ENCODE data around the gene NRDC.
A peak's percentile ranks its signal among the peaks of the same experiment; 100 is the strongest.
"Not testable (repeated sequence)": the region's sequence is repeated elsewhere in the genome, so short reads cannot be mapped to it uniquely, and the experiment has no call there.

NRDC gene

GRCh38 chr1:51898090-51898734 is 19.7 kb upstream of the NRDC start:
- DNase-seq = no peak

DNA sequence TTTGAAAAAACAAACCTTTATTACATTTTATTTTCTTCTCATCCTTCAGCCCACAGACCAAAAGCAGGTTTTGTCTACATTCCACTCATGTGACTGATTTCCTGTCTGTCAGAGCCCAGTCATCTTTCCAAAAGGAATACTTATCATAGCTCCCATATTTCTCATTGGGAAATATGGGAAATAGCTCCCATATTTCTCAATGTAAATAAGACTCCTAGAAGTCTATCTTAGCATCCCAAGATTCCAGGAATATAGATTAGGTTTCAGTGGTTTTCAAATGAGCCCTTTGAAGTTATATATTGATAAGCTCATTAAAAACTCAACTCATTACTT is 19.1 kb upstream of the NRDC start:
- DNase-seq = no peak

GRCh38 chr1:51894748-51895147 is 16.2 kb upstream of the NRDC start:
- not testable (repeated sequence) for DNase-seq

- peak in 3 of 51 donors; percentile 39 to 54 (median 46) for DNase-seq
These were observed 265 bp downstream of the NRDC start for GRCh38 chr1:51878308-51878615.

DNA sequence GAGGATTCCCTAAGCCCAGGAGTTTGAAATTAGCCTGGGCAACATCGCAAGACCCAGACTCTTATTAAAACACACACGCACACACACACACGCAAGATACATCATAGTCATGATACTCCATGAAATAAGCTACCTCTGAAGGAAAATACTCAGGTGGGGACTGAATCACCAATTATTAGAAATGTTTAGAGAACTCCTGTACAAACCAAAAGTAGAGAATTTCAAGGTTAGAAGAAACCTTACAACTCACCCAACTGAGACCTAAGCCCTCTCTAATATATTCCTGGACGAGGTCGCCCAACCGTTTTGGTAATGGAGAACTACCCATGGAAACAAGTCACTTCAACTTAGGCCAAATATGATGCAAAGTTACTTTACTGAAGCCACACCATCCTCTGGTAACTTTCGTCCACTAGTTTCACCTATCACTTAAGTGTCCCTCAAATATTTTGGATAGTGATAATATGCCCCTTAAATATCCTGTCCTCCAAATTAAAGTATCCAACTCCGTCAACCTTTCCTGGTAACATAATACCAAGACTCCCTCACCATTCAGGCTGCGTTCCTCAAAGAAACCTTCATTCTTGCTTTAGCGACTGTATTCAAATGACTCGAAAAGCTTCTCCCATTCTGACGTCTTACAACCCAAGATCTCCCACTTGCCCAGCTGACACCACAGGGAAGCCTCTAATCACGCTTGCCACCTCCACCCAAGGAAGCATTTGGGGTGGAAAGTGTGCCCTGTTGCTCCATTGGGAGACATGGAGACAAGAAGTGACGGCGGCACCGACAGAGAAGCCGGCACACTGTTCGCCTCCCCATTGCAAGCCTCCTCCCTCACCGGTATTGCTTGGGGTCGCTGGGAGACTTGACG is 856 bp downstream of the NRDC start:
- DNase-seq = peak in 20 of 51 donors; percentile 3 to 60 (median 31)

DNA sequence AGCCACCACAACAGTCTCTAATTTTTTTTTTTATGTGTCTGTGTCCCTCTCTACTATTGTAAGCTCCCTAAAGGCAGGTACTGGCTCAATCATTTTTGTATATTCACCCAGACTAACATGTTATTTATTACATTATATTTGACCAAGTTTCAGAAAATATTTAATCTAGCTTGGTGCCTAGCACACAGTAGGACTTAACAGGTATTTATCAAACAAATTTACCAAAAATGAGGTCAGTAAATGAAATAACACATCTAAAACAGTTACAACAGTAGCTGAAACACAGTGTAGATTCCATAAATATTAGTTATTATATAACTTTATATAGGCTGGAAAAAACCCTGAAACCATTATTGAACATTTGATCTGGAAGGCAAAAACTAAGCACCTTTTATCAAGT is 2.7 kb downstream of the NRDC start:
- DNase-seq = no peak

DNA sequence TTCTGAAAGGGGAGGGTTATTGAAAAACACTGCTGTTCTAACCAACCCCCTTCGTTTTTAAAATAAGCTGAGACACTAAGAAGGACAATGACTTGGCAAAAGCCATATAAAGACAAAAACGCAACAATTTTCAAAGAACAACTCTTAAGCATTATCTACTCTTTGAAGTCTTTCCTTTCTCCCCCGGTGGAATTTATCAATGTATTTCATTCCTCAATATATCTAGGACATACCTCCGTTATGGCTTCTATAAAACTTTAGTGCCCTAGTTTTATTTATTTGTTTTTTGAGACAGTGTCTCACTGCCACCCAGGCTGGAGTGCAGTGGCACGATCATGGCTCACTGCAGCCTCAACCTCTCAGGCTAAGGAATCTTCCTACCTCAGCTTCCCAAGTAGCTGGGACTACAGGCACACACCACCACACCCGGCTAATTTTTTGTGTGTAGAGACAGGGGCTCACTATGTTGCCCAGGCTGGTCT is 3.2 kb downstream of the NRDC start:
- no peak for DNase-seq

GRCh38 chr1:51873270-51873669 is 5.3 kb downstream of the NRDC start:
- not testable (repeated sequence) for DNase-seq

DNA sequence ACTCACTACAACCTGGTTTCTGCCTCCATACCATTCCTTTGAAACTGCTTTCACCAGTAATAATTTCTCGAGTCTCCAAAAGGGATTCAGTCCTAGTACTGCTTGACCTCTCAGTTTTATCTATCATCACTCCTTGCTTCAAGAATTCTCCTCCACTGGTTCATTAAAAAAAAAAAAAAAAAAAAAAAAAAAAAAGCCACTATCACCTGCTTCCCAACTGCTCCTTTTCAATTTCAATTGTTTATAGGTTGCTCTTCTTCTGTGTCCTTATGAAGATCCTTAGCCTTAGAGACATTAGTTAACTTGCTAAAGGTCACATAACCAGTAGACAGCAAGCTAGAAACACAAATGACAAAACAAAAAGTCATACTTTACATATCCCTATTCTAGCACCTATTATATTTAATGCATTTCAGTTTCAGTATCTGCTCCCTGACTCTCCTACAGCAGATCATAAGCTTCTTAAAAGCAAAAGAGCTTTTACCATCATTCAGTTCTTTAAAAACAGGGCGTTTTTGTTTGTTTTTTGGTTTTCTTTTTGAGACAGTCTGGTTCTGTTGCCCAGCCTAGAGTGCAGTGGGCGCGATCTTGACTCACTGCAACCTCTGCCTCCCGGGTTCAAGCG is 7.1 kb downstream of the NRDC start:
- DNase-seq = no peak

- no peak for DNase-seq
These were observed 7.8 kb downstream of the NRDC start for GRCh38 chr1:51870603-51871350.

DNA sequence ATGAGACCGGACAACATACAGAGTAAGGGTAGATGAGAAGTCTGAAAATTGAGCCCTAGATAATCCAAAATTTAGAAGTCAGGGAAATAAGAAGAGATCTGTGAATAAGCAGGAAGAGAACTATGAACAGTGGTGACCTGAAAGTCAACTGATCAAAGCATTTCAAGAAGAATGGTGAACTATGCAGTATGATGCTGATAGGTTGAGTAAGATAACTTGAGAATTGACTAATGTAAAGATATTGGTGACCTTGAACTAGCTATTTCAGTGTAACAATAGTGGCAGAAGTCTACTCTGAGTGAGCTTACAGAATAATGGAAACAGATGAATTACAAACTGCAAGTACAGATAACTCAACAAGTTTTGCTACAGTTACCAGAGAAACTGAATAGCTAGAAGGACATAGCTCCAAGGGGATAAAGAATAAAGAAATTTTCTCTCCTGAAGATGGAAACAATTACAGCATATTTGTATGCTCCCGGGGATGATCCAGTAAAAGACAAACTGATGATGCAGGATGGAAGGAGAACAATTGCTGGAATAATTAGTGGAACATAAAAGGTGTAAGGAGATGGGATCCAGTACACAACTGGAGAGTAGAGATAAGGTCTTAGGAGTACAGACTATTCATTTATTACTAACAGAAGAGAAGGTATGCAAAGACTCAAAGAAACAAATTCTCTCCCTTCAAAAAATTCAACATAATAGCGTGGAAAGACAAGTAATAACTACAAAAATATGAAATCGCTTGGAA is 10.9 kb downstream of the NRDC start:
- no peak for DNase-seq

DNA sequence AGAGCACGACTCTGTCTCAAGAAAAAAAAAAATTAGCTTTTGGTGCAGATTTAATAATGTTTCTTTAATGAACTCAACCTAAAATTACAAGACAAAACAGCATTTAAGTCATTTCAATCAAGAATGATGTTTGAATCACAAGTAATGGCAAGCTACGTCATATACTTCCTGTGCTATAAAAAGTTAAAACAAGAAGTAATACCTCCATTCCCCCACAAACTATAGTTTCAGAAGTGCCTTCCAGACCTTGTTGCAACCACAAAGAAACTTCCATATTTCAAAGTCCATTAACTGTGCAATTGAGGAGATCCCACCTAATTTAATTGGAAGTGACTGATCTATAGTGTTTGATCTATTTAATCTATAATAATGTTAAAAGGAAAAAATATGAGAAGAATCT is 15.1 kb downstream of the NRDC start:
- DNase-seq = no peak

GRCh38 chr1:51861669-51862068 is 16.9 kb downstream of the NRDC start:
- DNase-seq = no peak

DNA sequence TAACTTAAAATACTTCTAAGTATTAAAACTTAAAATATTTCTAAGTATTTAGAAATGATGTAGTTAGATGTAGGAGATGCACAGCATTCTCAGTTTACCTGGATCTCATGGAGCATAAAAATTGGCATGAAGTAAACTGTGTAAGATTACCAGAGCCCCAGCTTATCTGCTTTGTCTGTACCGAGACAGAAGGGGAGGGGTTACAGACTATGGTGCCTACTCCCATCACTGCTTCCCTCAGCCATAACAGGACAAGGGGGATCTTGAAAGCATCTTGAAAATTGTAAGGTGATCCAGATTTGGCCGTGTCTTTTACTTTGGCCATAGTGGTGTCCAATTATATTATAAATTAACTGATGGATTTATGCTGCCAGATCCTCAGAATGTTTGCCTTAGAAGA is 18.8 kb downstream of the NRDC start:
- no peak for DNase-seq

DNA sequence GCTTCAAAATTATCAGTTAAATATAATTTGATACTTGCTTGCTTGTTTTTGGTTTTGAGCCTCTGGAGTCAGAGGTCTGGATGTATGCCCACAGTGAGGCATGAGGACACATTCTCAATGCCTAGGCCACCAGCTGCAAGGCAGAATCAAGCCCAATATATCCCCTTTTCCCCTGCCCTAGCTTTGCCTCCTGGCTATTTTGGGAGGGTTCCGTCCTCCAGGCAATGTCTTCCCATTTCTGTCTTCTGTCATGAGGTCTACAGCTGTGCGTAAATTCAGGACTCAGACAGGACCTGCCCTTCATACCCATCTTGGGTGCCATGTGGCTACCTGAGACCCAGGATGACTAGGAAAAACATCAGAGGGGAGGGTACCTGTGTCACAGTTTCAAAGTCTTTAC is 19.2 kb downstream of the NRDC start:
- DNase-seq = no peak

GRCh38 chr1:51858892-51859291 is 19.6 kb downstream of the NRDC start:
- no peak for DNase-seq

DNA sequence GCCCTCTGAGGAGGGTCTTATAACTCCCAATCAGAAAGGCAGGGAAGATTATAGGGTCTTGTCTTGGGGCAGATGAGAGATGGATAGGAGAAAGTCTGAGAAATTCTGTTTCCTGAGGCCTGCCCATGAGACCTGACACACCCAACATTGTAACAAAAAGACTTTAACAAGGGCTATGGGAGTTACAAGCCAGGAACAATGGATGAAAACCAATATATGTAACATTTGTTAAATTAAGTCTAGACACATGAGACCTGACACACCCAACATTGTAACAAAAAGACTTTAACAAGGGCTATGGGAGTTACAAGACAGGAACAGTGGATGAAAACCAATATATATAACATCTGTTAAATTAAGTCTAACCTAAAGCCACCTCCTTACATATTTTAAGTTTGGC is 21.8 kb downstream of the NRDC start:
- DNase-seq = no peak

GRCh38 chr1:51855624-51856023 is 22.9 kb downstream of the NRDC start:
- no peak for DNase-seq

- DNase-seq = no peak
These were observed 25.2 kb downstream of the NRDC start for GRCh38 chr1:51853360-51853759.

- DNase-seq = no peak
These were observed 26.6 kb downstream of the NRDC start for GRCh38 chr1:51851882-51852396.
